WERI-Rb-1 (cell line): Measurements from ENCODE around the gene MCCC2.

Experiments used
- DNase-seq: peaks from one replicate; pipeline ENCODE4 v3.0.0-alpha.2; 2020
- H3K27ac ChIP-seq: fragments of 250-450 bp; sonication (Bioruptor Pico); 2 replicates; pipeline ENCODE4 v1.5.1; 2020; ENCODE audit warnings: mild to moderate bottlenecking, moderate library complexity
- H3K27me3 ChIP-seq: fragments of 250-450 bp; sonication (Bioruptor Pico); 2 replicates; pipeline ENCODE4 v1.5.1; 2021; ENCODE audit warnings: mild to moderate bottlenecking, low read depth, moderate library complexity; ENCODE audit not compliant: insufficient read depth, severe bottlenecking
- H3K36me3 ChIP-seq: fragments of 250-450 bp; sonication (Bioruptor Pico); 2 replicates; pipeline ENCODE4 v1.5.1; 2020; ENCODE audit warnings: mild to moderate bottlenecking, moderate library complexity
- H3K4me3 ChIP-seq: 2 replicates; pipeline ENCODE4 v1.5.1; 2011; ENCODE audit warnings: low read depth, mild to moderate bottlenecking, control low read depth, low read length
- H3K9me3 ChIP-seq: fragments of 250-450 bp; sonication (Bioruptor Pico); 2 replicates; pipeline ENCODE4 v1.5.1; 2021; ENCODE audit warnings: mild to moderate bottlenecking, moderate library complexity; ENCODE audit not compliant: severe bottlenecking
- TF ChIP-seq, protein P1 (sequence below): IDR thresholded peaks from 2 replicates; pipeline ENCODE4 v1.5.1; 2011; ENCODE audit warnings: low read depth, mild to moderate bottlenecking, control low read depth, inconsistent platforms, low read length

Gene MCCC2

GRCh38 chr5:71699233-71699632 is 112.1 kb downstream of the MCCC2 start:
- H3K27me3 ChIP-seq = no peaks in the 10 kb centered on the region
- DNase-seq = no peak
- H3K36me3 ChIP-seq = no peaks in the 10 kb centered on the region
- no peak overlapping the region for H3K27ac ChIP-seq
- H3K4me3 ChIP-seq = no peak overlapping the region
- TF ChIP-seq, protein P1, sequence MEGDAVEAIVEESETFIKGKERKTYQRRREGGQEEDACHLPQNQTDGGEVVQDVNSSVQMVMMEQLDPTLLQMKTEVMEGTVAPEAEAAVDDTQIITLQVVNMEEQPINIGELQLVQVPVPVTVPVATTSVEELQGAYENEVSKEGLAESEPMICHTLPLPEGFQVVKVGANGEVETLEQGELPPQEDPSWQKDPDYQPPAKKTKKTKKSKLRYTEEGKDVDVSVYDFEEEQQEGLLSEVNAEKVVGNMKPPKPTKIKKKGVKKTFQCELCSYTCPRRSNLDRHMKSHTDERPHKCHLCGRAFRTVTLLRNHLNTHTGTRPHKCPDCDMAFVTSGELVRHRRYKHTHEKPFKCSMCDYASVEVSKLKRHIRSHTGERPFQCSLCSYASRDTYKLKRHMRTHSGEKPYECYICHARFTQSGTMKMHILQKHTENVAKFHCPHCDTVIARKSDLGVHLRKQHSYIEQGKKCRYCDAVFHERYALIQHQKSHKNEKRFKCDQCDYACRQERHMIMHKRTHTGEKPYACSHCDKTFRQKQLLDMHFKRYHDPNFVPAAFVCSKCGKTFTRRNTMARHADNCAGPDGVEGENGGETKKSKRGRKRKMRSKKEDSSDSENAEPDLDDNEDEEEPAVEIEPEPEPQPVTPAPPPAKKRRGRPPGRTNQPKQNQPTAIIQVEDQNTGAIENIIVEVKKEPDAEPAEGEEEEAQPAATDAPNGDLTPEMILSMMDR = no peak
- H3K9me3 ChIP-seq = no peaks in the 10 kb centered on the region

DNA sequence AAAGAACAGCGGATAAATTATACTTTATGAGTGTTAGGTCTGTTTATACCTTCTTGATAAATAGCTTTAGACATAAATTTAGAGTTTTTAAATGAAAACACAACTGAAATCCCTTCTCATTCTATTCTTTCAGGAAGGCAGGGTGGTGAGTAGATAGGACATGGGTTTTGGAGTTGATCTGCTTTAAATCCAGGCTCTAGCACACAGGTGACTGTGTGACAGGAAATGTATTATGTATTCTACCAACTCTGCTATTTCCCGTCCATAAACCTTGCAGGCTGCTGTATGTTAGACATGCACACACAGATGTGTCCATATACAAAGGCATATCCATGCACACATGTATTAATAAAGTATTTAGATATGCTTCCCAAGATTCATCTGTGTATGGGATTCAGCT is 112.6 kb downstream of the MCCC2 start:
- no peak for DNase-seq
- H3K27me3 ChIP-seq = no peaks in the 10 kb centered on the region
- H3K27ac ChIP-seq = no peak overlapping the region
- no peaks in the 10 kb centered on the region for H3K36me3 ChIP-seq
- TF ChIP-seq, protein P1 = no peak
- no peak overlapping the region for H3K4me3 ChIP-seq
- no peaks in the 10 kb centered on the region for H3K9me3 ChIP-seq

- no peak for DNase-seq
- Histone ChIP-seq H3K36me3 (no peaks in the 10 kb centered on the region), H3K9me3 (no peaks in the 10 kb centered on the region), H3K27ac (no peak overlapping the region), H3K4me3 (no peak overlapping the region), H3K27me3 (no peaks in the 10 kb centered on the region)
- TF ChIP-seq, protein P1 = no peak
These were observed 113.7 kb downstream of the MCCC2 start for GRCh38 chr5:71700803-71701202.

DNA sequence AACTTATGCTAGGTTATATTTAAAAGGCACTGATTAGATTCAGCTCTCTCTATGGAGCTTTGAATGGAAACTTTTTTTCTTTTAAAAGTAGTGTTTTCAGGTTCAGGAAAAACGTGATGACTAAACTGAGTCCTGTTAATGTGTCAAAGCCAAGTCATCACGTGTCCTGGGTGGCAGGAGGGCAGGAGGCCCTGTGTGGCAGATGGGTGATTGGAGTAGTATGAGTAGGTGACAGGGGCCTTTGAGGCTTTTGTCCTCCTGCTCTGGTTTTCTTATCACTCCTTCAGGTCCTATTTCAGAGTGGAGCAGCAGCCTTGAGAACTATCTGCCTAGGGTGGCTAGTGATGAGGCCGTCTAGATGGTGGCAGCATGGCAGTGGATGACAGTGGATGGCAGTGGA is 114.3 kb downstream of the MCCC2 start:
- H3K27ac ChIP-seq = no peak overlapping the region
- TF ChIP-seq, protein P1 = no peak

GRCh38 chr5:71703941-71704340 is 116.8 kb downstream of the MCCC2 start:
- TF ChIP-seq, protein P1 = no peak
- Histone ChIP-seq H3K9me3 (no peaks in the 10 kb centered on the region), H3K27me3 (no peaks in the 10 kb centered on the region), H3K36me3 (no peaks in the 10 kb centered on the region), H3K27ac (no peak overlapping the region), H3K4me3 (no peak overlapping the region)
- no peak for DNase-seq

More for the DNA sequence above, 114.3 kb downstream of the MCCC2 start:
- H3K36me3 ChIP-seq = no peaks in the 10 kb centered on the region
- no peak overlapping the region for H3K4me3 ChIP-seq
- H3K9me3 ChIP-seq = no peaks in the 10 kb centered on the region
- no peak for DNase-seq
- no peaks in the 10 kb centered on the region for H3K27me3 ChIP-seq

- no peak for DNase-seq
- Histone ChIP-seq H3K9me3 (no peaks in the 10 kb centered on the region), H3K27me3 (no peaks in the 10 kb centered on the region), H3K4me3 (no peak overlapping the region), H3K27ac (no peak overlapping the region), H3K36me3 (no peaks in the 10 kb centered on the region)
- TF ChIP-seq, protein P1 = no peak
These were observed 118.3 kb downstream of the MCCC2 start for GRCh38 chr5:71705421-71705820.
